Lower lobe of right lung (tissue), 2 donors: Measurements from ENCODE around the gene ETV2. TPM values are rescaled to one million over a fixed set of nuclear protein-coding genes. Genes with fewer than 3 reads are reported as not detected.

Experiments used
- ATAC-seq, 2 donors: fragments of 200-7000 bp; cut with Tn5 transposase; one replicate each; pipeline ENCODE4 v1.9.1; 2020 to 2022; ENCODE audit warnings: mild to moderate bottlenecking in 2 of 2, moderate library complexity in 2 of 2
- DNase-seq: peaks from one replicate; pipeline ENCODE4 v3.0.0-alpha.2; 2020
- H3K27ac ChIP-seq: fragments of 200-600 bp; one replicate; pipeline ENCODE4 v1.8.0; 2022
- H3K27me3 ChIP-seq: fragments of 200-600 bp; one replicate; pipeline ENCODE4 v1.8.0; 2022; ENCODE audit warnings: low read depth
- H3K36me3 ChIP-seq: fragments of 200-600 bp; one replicate; pipeline ENCODE4 v1.8.0; 2022; ENCODE audit warnings: mild to moderate bottlenecking
- H3K4me1 ChIP-seq: fragments of 200-600 bp; one replicate; pipeline ENCODE4 v1.8.0; 2022
- H3K4me3 ChIP-seq: fragments of 200-600 bp; one replicate; pipeline ENCODE4 v1.8.0; 2022; ENCODE audit warnings: mild to moderate bottlenecking
- H3K9me3 ChIP-seq: fragments of 200-600 bp; one replicate; pipeline ENCODE4 v1.8.0; 2022
- intact Hi-C: fragments of 100-400 bp; cut with DNase I; formaldehyde crosslinking; loops from one replicate; pipeline ENCODE4 v1.11.0; 2022
- total RNA-seq: library from RNA; stranded (reverse); fragmentation: NEBNext Ultra II Directional; extraction: Animal tissue kit (Norgen Biotek cat#: 25700); gene quantifications from one replicate; pipeline ENCODE4 v1.2.1, GENCODE V29; 2021
- TF ChIP-seq, protein P1 (sequence below): fragments of 200-600 bp; IDR thresholded peaks from one replicate; pipeline ENCODE4 v1.8.0; 2022; ENCODE audit warnings: antibody characterized with exemption, mild to moderate bottlenecking
- donor health status: DM: no; HTN: yes; CAD: no; lungs with severe emphysema.

Gene ETV2
- total RNA-seq, 1 donor from 2014 or later = 1.1 TPM

- H3K9me3 ChIP-seq = no peaks in the 10 kb centered on the region
- peaks cover 8% of the 10 kb centered on the region for H3K36me3 ChIP-seq
- peak within 1 kb of the TSS; percentile 91 for H3K4me3 ChIP-seq
- DNase-seq (peak; percentile 95), ATAC-seq (peak; percentile 94 to 98)
- intact Hi-C loops = no loop called here
- peaks cover 14% of the 10 kb centered on the region for H3K4me1 ChIP-seq
- H3K27ac ChIP-seq = peak within 1 kb of the TSS; percentile 83
- H3K27me3 ChIP-seq = no peaks in the 10 kb centered on the region
- TF ChIP-seq, protein P1, sequence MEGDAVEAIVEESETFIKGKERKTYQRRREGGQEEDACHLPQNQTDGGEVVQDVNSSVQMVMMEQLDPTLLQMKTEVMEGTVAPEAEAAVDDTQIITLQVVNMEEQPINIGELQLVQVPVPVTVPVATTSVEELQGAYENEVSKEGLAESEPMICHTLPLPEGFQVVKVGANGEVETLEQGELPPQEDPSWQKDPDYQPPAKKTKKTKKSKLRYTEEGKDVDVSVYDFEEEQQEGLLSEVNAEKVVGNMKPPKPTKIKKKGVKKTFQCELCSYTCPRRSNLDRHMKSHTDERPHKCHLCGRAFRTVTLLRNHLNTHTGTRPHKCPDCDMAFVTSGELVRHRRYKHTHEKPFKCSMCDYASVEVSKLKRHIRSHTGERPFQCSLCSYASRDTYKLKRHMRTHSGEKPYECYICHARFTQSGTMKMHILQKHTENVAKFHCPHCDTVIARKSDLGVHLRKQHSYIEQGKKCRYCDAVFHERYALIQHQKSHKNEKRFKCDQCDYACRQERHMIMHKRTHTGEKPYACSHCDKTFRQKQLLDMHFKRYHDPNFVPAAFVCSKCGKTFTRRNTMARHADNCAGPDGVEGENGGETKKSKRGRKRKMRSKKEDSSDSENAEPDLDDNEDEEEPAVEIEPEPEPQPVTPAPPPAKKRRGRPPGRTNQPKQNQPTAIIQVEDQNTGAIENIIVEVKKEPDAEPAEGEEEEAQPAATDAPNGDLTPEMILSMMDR = peak; percentile 9
These were observed 28.8 kb upstream of the ETV2 start, which contains the start of gene HAUS5 for GRCh38 chr19:35612559-35613321. Gene HAUS5 (plus strand): TSS chr19:35612735. CDS start chr19:35612795, 60 bp downstream.

- ATAC-seq (no peak), DNase-seq (no peak)
- peaks cover 14% of the 10 kb centered on the region for H3K4me1 ChIP-seq
- H3K9me3 ChIP-seq = no peaks in the 10 kb centered on the region
- no peak overlapping the region for H3K4me3 ChIP-seq
- TF ChIP-seq, protein P1 = no peak
- intact Hi-C loops = no loop called here
- H3K27ac ChIP-seq = no peak overlapping the region
- H3K27me3 ChIP-seq = no peaks in the 10 kb centered on the region
- H3K36me3 ChIP-seq = peaks cover 9% of the 10 kb centered on the region
These were observed 28.0 kb upstream of the ETV2 start for GRCh38 chr19:35613574-35613973.

DNA sequence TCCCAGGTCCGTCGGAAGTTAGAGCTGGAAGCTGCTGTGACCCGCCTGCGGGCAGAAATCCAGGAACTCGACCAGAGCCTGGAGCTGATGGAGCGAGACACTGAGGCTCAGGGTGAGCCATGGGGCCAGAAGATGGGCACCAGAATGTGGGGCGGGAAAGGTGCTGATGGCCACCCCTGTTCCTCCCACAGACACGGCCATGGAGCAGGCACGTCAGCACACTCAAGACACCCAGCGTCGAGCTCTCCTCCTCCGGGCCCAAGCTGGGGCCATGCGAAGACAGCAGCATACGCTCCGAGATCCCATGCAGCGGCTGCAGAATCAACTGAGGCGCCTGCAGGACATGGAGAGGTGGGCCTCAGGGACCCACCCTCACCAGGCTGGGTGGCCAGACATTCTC, 26.5 kb upstream of the ETV2 start:
- ATAC-seq (no peak), DNase-seq (no peak)
- no peaks in the 10 kb centered on the region for H3K9me3 ChIP-seq
- peaks cover 10% of the 10 kb centered on the region for H3K36me3 ChIP-seq
- intact Hi-C loops = no loop called here
- TF ChIP-seq, protein P1 = no peak
- H3K27me3 ChIP-seq = no peaks in the 10 kb centered on the region
- peaks cover 14% of the 10 kb centered on the region for H3K4me1 ChIP-seq
- no peak overlapping the region for H3K4me3 ChIP-seq
- H3K27ac ChIP-seq = no peak overlapping the region

DNA sequence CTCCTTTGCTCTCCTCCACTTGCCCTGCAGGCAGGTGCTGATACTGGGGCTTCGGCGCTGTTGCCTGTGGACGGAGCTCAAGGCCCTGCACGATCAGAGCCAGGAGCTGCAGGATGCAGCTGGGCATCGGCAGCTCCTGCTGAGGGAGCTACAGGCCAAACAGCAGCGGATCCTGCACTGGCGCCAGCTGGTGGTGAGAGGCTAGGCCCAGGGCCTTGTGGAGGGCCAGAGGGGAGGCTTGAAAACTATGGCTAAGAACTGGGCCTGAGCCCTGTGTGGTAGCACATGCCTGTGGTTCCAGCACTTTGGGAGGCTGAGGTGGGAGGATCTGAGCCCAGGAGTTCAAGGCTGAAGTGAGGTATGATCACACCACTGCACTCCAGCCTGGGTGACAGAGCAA, 22.7 kb upstream of the ETV2 start:
- Histone ChIP-seq H3K36me3 (peaks cover 17% of the 10 kb centered on the region), H3K4me3 (no peak overlapping the region), H3K4me1 (no peaks in the 10 kb centered on the region), H3K27ac (no peak overlapping the region), H3K9me3 (no peaks in the 10 kb centered on the region), H3K27me3 (no peaks in the 10 kb centered on the region)
- intact Hi-C loops = no loop called here
- ATAC-seq (no peak), DNase-seq (no peak)
- TF ChIP-seq, protein P1 = no peak

- no peak for ATAC-seq
- Histone ChIP-seq H3K9me3 (no peaks in the 10 kb centered on the region), H3K4me1 (no peaks in the 10 kb centered on the region), H3K36me3 (peaks cover 17% of the 10 kb centered on the region), H3K27ac (no peak overlapping the region), H3K27me3 (no peaks in the 10 kb centered on the region), H3K4me3 (no peak overlapping the region)
- intact Hi-C loops = no loop called here
- DNase-seq = no peak
- TF ChIP-seq, protein P1 = no peak
These were observed 22.1 kb upstream of the ETV2 start for GRCh38 chr19:35619290-35619923.
